HEK293T (cell line): ENCODE data around the gene ZFPM1.

Experiments
- CTCF ChIA-PET: fragments of 350-600 bp; formaldehyde crosslinking; extraction: SDS; loops from one replicate; lab custom pipeline; 2021; ENCODE audit warnings: antibody characterized with exemption, inconsistent platforms; lab: Yijun Ruan, JAX
- POLR2A ChIA-PET: fragments of 350-600 bp; formaldehyde crosslinking; extraction: SDS; loops from one replicate; lab custom pipeline; 2020; ENCODE audit warnings: antibody characterized with exemption, inconsistent platforms; lab: Yijun Ruan, JAX
- DNase-seq: peaks from one replicate; pipeline ENCODE4 v3.0.0; 2012; ENCODE audit warnings: mixed read lengths; ENCODE audit errors: extremely low spot score
- ARNT ChIP-seq: fragments of 450-650 bp; IDR thresholded peaks from 2 replicates; pipeline ENCODE4 v1.6.1; 2017; ENCODE audit warnings: mild to moderate bottlenecking
- BHLHE40 ChIP-seq: fragments of 450-650 bp; IDR thresholded peaks from 2 replicates; pipeline ENCODE4 v1.6.1; 2016; ENCODE audit warnings: mild to moderate bottlenecking, moderate library complexity, borderline replicate concordance
- CTBP1 ChIP-seq: fragments of 450-650 bp; IDR thresholded peaks from 2 replicates; pipeline ENCODE4 v1.6.1; 2016; ENCODE audit warnings: borderline replicate concordance
- ELF4 ChIP-seq: fragments of 450-650 bp; IDR thresholded peaks from 2 replicates; pipeline ENCODE4 v1.6.1; 2017; ENCODE audit warnings: antibody characterized with exemption
- FOXA1 ChIP-seq: fragments of 450-650 bp; IDR thresholded peaks from 2 replicates; pipeline ENCODE4 v1.6.1; 2016; ENCODE audit warnings: mild to moderate bottlenecking
- FOXK2 ChIP-seq: fragments of 450-650 bp; IDR thresholded peaks from 2 replicates; pipeline ENCODE4 v1.6.1; 2016; ENCODE audit warnings: mild to moderate bottlenecking
- FOXM1 ChIP-seq: fragments of 450-650 bp; IDR thresholded peaks from 2 replicates; pipeline ENCODE4 v1.6.1; 2017; ENCODE audit warnings: mild to moderate bottlenecking, borderline replicate concordance
- HDGF ChIP-seq: fragments of 450-650 bp; IDR thresholded peaks from 2 replicates; pipeline ENCODE4 v1.6.1; 2017; ENCODE audit warnings: antibody characterized with exemption, borderline replicate concordance
- L3MBTL2 ChIP-seq: fragments of 450-650 bp; conservative IDR thresholded peaks from 2 replicates; pipeline ENCODE4 v1.6.1; 2016; ENCODE audit warnings: mild to moderate bottlenecking
- LEF1 ChIP-seq: fragments of 450-650 bp; IDR thresholded peaks from 2 replicates; pipeline ENCODE4 v1.6.1; 2017; ENCODE audit warnings: mild to moderate bottlenecking, borderline replicate concordance
- NFRKB ChIP-seq: fragments of 450-650 bp; IDR thresholded peaks from 2 replicates; pipeline ENCODE4 v1.6.1; 2016; ENCODE audit warnings: mild to moderate bottlenecking, moderate library complexity
- PKNOX1 ChIP-seq: fragments of 450-650 bp; IDR thresholded peaks from 2 replicates; pipeline ENCODE4 v1.6.1; 2016
- SP1 ChIP-seq: fragments of 450-650 bp; IDR thresholded peaks from 2 replicates; pipeline ENCODE4 v1.6.1; 2017
- SUZ12 ChIP-seq: fragments of 450-650 bp; IDR thresholded peaks from 2 replicates; pipeline ENCODE4 v1.6.1; 2016; ENCODE audit warnings: mild to moderate bottlenecking
- TARDBP ChIP-seq: fragments of 450-650 bp; IDR thresholded peaks from 2 replicates; pipeline ENCODE4 v1.6.1; 2016
- ZNF384 ChIP-seq: fragments of 450-650 bp; IDR thresholded peaks from 2 replicates; pipeline ENCODE4 v1.6.1; 2016

Gene ZFPM1

GRCh38 chr16:88526008-88526905 is 73.2 kb downstream of the ZFPM1 start:
- TF ChIP-seq CTBP1 (no peak), L3MBTL2 (no peak), HDGF (no peak), SUZ12 (no peak), ELF4 (no peak), TARDBP (no peak), ZNF384 (no peak), BHLHE40 (no peak), ARNT (no peak), FOXM1 (no peak), FOXA1 (no peak), FOXK2 (no peak), SP1 (no peak), LEF1 (no peak), NFRKB (no peak), PKNOX1 (no peak)
- CTCF ChIA-PET, result no interaction called here
- DNase-seq, result no peak
- POLR2A ChIA-PET, result no interaction called here

GRCh38 chr16:88526906-88527185 is 73.8 kb downstream of the ZFPM1 start:
- DNase-seq, result no peak
- ChIA-PET POLR2A (no interaction called here), CTCF (no interaction called here)
- no peak for TF ChIP-seq TARDBP
- TF ChIP-seq BHLHE40, result no peak
- TF ChIP-seq PKNOX1, result no peak
- no peak for TF ChIP-seq HDGF
- no peak for TF ChIP-seq FOXA1
- TF ChIP-seq L3MBTL2, result no peak
- no peak for TF ChIP-seq SUZ12
- no peak for TF ChIP-seq CTBP1
- TF ChIP-seq FOXK2, result no peak
- TF ChIP-seq ZNF384, result no peak
- no peak for TF ChIP-seq FOXM1
- no peak for TF ChIP-seq NFRKB
- no peak for TF ChIP-seq ELF4
- no peak for TF ChIP-seq ARNT
- no peak for TF ChIP-seq LEF1
- no peak for TF ChIP-seq SP1

- TF ChIP-seq SP1, result no peak
- no peak for TF ChIP-seq FOXA1
- TF ChIP-seq LEF1, result no peak
- no peak for TF ChIP-seq BHLHE40
- no peak for TF ChIP-seq TARDBP
- TF ChIP-seq SUZ12, result no peak
- no peak for TF ChIP-seq ELF4
- no peak for TF ChIP-seq ARNT
- TF ChIP-seq L3MBTL2, result no peak
- no peak for TF ChIP-seq ZNF384
- TF ChIP-seq CTBP1, result no peak
- no peak for TF ChIP-seq FOXM1
- TF ChIP-seq NFRKB, result no peak
- TF ChIP-seq PKNOX1, result no peak
- no peak for TF ChIP-seq FOXK2
- TF ChIP-seq HDGF, result no peak
- DNase-seq, result peak; percentile 83
- ChIA-PET POLR2A (no interaction called here), CTCF (interaction anchor here (1.0 kb wide), 1 partner anchor 91 kb away, joined by 4 read pairs; no protein-coding TSS in a partner anchor)
Observed at GRCh38 chr16:88527186-88527936, 74.3 kb downstream of the ZFPM1 start.

GRCh38 chr16:88527937-88528743 is 75.1 kb downstream of the ZFPM1 start:
- POLR2A ChIA-PET, result no interaction called here
- CTCF ChIA-PET, result interaction anchor here (1.0 kb wide), 1 partner anchor 92 kb away, joined by 4 read pairs; no protein-coding TSS in a partner anchor
- DNase-seq, result no peak
- TF ChIP-seq PKNOX1 (no peak), FOXM1 (no peak), FOXA1 (no peak), FOXK2 (no peak), NFRKB (no peak), SUZ12 (no peak), SP1 (no peak), TARDBP (no peak)

GRCh38 chr16:88528902-88529318 is 75.8 kb downstream of the ZFPM1 start:
- no peak for DNase-seq
- CTCF ChIA-PET, result no interaction called here
- TF ChIP-seq BHLHE40 (no peak), SUZ12 (no peak), ELF4 (no peak), LEF1 (no peak), FOXM1 (no peak), ZNF384 (no peak), HDGF (no peak), FOXK2 (no peak), L3MBTL2 (no peak), TARDBP (no peak), ARNT (no peak), SP1 (no peak), PKNOX1 (no peak), FOXA1 (no peak), NFRKB (no peak), CTBP1 (no peak)
- POLR2A ChIA-PET, result no interaction called here
